HG03097 (cell line): ENCODE results near the gene TRIP6.

ENCODE experiments used
- ATAC-seq: cut with Tn5 transposase; IDR thresholded peaks from one replicate; pipeline ENCODE4 v1.9.1; 2021; ENCODE audit not compliant: unreplicated experiment, low FRiP score

Gene TRIP6

DNA sequence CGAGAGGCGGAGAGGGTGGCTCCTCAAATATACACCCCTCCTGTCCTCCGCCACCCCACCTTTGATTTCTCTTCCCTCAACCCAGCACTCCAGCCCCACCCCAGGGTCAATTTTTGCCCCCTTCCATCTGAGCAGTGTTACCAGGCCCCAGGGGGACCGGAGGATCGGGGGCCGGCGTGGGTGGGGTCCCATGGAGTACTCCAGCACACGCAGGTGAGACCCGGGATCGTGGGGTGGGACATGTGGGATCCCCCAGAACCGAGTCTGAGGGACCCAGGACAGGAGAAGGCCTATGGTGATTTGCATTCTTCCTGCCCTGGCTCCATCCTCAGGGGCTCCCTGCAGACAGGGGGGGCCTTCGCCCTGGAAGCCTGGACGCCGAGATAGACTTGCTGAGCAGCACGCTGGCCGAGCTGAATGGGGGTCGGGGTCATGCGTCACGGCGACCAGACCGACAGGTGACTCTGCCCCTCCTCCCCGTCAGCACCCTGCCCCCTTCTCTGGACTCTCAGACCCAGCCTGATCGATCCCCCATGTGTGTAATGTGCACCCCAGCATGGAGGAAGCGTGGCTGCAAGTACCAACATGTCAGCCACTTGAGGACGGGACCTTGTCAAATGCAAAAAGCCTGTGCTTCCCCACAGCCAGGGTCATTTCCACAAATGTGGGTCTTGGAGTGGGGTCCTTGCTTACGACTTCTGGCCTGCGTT, 744 bp downstream of the TRIP6 start:
- no peak for ATAC-seq

DNA sequence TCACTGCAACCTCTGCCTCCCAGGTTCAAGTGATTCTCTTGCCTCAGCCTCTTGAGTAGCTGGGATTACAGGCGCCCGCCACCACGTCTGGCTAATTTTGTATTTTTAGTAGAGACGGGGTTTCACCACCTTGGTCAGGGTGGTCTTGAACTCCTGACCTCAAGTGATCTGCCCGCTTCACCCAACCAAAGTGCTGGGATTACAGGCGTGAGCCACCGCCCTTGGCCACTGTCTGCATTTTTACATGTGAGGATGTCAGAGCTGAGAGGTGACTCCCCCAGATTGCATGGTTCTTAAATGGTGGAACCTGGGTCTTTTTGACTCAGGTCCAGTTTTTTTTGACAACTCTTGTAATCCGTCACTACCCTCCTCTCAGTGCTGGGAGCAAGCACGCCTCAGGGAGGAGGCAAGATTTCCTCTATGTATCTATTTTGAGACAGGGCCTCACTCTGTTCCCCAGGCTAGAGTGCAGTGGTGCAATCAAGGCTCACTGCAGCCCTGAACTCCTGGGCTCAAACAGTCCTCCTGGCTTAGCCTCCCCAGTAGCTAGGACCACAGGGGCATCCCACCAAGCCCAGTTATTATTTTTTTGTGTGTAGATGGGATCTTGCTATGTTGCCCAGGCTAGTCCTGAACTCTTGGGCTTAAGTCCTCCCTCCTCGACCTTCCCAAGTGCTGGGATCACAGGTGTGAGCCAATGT, 6.6 kb downstream of the TRIP6 start:
- ATAC-seq: no peak

DNA sequence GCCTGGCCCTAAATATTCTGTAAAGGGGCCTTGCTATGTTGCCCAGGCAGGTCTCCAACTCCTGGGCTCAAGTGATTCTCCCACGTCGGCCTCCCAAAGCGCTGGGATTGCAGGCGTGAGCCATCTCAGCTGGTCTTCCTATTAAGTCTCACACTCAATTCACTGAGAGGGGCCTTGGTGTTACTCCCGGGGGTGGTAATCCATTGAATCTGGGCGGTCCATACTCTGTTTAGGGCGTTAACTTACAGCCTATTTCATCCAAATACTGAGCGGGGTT, 7.1 kb downstream of the TRIP6 start:
- no peak for ATAC-seq

DNA sequence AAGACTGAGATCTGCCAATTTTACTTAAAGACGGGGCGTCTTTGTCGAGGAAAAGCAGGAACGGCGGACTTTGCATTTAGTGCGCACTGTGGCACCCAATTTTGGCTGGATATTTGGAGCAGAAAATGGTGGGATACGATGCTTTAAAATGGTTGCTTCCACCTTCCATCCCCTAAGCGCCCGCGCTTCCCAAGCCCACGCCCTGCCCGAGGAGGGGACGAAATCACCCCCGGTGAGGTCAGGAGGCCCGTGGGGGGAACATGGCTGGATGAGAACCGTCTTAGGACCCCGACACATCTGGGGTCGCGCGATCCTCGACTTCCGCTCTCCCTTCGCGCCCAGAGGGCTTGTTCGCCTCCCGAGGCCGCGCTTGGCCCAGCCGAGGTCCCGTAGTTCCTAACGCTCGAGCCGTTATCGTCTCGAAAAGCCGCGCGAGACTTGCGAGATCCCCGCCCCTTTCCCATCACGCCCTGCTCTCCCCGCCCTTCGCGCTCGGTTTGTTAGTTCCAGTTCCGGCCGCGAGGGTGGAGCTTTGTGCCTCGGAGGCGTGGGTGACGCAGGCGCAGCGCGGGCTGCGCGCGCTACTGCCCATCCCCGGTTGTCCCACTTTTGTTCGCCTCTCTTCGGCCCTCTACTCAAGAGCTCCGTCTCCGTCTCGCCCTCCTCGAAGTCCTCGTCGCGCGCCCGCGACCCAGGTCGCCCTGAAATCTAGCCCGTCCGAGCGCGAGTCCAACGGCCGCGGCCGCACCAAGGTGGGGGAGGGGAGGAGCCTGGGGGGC, 7.6 kb downstream of the TRIP6 start, which contains the start of gene SRRT:
SRRT (plus strand) TSS at position 527 of the 779 bp plus-strand sequence. CDS start 488 bp downstream, outside the sequence.
- ATAC-seq: peak; percentile 79

DNA sequence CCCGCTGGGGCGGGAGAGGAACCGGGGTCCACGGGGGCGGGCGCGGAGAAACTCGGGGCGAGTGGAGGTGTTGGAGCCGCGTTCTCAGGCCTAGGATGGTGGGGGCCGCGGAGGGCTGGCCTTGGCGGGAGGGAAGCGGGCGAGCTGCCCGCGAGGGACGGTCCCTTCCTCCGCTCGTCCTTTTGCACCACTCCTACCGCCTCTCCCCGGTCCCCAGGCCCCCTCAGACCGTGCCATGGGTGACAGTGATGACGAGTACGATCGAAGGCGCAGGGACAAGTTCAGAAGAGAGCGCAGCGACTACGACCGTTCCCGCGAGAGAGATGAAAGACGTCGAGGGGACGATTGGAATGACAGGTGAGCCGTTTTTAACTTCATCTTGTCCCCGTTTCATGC, 8.2 kb downstream of the TRIP6 start:
- ATAC-seq: no peak

DNA sequence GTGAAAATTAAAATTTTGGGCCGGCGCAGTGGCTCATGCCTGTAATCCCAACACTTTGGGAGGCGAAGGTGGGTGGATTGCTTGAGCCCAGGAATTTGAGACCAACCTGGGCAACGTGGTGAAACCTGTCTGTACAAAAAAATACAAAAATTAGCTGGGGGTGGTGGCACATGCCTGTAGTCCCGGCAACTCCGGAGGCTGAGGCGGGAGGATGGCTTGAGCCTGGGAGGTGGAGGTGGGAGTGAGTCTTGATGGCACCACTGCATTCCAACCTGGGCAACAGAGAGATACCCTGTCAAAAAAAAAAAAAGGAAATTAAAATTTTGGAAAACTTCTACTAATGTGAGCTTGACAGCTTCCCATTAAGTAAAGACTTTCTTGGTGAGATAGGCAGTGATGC, 10.8 kb downstream of the TRIP6 start:
- ATAC-seq: no peak

DNA sequence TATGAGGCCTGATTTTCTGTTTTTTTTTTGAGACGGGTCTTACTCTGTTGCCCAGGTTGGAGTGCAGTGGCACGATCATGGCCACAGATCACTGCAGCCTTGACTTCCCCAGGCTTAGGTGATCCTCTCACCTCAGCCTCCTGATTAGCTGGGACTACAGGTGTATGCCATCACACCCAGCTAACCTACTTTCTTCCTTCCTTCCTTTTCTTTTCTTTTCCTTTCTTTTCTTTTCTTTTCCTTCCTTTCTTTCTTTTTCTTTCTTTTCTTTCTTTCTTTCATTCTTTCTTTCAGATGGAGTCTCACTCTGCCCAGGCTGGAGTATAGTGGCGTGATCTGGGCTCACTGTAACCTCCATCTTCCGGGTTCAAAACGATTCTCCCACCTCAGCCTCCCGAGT, 11.5 kb downstream of the TRIP6 start:
- ATAC-seq: no peak

DNA sequence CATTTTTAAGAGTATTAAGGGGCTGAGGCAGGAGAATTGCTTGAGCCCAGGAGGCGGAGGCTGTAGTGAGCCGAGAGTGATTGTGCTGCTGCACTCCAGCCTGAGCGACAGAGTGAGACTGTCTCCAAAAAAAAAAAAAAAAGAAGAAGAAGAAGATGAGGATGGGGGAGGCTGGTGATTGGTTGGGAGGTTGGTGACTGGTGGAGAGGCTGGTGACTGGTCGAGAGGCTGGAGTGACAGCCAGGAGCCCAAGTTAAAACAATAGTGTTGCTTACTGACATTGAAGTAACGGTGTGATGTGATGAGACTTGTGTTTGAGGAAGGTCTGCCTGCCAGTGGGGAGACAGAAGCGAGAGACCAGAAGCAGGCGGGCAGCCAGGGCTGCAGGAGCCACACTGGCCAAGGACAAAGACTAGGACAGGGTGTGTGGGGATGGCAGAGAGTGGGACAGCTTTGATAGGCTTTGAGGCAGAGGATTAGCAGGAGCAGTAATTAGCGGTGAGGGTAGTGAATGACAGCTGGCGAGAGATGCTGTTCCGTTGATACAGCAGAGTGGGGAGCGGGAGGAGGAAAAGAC, 12.6 kb downstream of the TRIP6 start:
- no peak for ATAC-seq

DNA sequence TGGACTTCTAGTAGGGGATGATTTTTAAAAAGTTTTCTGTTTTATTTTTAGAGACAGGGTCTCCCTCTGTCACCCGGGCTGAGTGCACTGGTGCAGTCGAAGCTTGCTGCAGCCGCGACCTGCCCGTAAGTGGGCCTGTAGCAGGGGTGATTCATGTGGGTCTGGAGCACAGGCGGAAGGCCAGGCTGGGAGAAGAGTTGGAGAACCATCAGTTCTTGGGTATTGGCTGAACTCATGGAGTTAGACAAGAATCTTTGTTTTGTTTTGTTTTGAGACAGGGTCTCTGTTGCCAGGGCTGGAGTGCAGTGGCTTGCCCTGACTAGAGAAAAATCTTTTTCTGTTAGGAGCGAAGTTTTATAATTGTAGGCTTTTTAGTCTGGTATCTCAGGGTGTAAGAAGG, 13.5 kb downstream of the TRIP6 start:
- no peak for ATAC-seq

DNA sequence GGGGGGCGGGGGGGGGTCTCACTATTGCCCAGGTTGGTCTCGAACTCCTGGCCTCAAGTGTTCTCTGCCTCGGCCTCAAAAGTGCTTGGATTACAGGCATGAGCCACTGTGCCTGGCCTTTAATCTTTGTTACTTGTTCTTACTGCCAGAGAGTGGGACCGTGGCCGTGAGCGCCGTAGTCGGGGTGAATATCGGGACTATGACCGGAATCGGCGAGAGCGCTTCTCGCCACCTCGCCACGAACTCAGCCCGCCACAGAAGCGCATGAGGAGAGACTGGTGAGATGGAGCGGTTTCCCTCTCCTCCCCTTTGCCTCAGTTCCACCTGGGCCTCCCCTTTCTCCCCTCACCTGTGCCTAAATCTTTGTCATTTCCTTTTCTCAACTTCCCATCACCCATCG, 13.9 kb downstream of the TRIP6 start:
- no peak for ATAC-seq

DNA sequence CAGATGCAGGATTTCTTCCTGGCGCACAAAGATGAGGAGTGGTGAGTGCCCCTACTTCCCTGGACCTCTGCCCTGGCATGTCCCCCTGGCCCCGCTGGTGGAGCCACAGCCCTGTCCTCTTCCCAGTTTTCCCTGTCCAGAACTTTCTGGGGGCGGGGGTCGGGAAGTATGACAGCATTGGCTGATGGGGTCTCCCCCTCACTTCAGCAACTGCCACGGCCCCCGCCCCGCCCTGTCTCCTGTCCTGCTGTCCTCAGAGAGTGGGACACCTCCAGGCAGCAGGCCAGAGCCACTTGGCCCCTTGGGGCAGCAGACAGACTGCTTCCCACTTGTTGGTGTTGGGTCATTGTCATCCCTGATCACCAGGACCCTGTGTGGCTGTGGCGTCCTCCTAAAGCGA, 15.0 kb downstream of the TRIP6 start:
- ATAC-seq: no peak

DNA sequence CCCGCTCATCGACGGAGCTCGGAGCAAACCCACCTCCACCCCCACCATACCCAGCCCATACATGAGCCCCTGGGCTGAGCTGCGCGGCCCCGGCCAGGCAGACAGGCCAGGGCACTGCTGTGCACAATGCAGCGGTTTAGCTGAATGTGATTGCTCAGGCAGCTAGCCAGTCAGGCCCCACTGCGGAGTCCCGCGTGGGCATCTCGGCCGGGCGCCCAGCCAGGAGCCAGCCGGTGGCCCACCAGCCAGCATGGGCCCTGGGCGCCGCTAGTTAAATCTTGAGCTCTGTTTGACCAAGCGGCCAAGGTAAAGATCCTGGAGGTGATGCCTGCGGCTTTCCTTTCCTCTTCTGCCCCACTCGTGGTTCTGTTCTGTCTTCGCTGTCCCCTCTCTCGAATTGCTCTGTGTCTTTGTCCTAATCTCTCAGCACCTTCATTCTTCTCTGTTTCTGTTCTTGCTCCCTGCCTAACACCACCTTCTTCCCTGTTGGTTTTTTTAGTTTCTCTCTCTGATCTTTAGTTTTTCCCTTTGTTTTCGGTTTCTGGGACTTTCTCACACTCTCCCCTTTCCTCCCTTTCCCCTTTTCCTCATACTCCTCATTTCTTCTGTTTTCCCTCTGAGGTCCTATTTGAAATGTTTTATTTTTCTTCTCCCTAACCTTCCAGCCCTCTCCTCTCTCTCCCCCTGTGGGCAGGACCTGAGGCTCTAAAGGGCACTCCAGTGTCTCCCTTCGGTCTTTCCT, 15.8 kb downstream of the TRIP6 start:
- ATAC-seq: no peak

DNA sequence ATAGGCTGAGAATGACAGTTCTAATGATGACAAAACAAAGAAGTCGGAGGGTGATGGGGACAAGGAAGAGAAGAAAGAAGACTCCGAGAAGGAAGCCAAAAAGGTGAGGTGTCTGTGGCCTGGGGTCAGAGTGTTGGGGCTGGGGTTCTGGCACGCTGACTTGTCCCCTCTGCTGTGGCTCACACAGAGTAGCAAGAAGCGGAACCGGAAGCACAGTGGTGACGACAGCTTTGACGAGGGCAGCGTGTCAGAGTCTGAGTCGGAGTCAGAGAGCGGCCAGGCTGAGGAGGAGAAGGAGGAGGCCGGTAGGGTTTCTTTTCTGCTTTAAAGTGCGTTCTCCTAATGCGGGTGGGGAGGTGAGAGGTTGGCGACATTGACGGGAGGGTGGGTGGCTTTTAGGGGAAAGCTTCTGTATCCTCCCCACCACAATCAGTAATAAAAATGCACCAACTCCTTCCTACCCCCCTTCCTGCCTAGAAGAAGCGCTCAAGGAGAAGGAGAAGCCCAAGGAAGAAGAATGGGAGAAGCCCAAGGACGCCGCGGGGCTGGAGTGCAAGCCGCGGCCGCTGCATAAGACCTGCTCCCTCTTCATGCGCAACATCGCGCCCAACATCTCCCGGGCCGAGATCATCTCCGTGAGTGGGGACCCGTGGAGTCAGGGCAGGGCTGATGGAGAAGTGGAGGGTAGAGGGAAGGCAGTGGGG, 17.7 kb downstream of the TRIP6 start:
- ATAC-seq: no peak

DNA sequence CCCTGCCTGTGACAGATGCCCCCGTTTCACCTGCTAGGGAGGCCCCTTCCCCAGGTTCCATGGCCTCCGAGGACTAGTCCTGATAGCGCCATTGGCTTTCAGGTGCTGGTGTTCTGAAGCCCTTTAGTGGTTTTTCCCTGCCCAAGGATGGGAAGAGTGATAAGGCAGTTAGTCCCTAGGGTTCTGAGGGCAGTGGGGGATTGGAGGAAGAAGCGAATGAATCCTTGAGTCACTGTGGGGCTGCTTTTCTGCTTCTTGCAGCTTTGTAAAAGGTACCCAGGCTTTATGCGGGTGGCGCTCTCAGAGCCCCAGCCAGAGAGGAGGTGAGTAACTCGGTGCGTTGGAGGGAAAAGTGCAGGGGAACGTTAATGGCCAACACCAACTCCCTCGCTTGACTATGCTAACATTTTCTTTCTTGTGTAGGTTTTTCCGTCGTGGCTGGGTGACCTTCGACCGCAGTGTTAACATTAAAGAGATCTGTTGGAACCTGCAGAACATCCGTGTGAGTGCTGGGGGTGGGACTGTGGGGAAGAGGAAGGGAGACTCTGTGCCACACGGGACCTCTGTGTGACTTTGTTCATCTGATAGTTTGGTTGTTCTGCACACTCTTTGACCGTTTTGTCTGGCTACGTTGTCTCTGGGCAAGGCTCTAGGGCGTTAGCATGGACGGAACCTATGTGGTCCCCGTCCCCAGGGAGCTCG, 18.4 kb downstream of the TRIP6 start:
- ATAC-seq: no peak

DNA sequence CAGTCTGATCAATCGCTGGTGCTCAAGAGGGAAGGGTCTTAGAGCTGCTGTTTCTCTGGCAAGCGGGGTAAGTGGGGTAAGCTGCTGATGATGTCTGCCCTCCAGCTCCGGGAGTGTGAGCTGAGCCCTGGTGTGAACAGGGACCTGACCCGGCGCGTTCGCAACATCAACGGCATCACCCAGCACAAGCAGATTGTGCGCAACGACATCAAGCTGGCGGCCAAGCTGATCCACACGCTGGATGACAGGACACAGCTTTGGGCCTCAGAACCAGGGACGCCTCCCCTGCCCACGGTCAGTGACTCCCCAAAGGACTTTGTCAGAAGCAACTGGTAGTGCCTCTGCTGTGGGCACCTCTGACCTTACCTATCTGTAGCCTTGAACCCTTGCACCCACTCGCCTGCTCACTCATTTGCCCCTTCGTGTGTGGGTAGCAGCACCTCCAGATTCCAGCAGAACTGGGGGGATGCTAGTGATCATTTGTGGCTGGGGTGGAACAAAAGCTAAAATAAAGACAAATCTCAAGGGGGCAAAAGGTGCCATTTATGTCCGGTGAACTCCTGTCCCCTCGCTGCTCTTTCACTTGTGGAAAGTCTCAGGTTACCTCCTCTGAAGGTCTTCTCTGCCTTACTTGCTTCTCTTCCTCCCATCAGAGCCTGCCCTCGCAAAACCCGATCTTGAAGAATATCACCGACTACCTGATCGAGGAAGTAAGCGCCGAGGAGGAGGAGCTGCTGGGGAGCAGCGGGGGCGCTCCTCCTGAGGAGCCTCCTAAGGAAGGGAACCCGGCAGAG, 19.2 kb downstream of the TRIP6 start:
- ATAC-seq: no peak

DNA sequence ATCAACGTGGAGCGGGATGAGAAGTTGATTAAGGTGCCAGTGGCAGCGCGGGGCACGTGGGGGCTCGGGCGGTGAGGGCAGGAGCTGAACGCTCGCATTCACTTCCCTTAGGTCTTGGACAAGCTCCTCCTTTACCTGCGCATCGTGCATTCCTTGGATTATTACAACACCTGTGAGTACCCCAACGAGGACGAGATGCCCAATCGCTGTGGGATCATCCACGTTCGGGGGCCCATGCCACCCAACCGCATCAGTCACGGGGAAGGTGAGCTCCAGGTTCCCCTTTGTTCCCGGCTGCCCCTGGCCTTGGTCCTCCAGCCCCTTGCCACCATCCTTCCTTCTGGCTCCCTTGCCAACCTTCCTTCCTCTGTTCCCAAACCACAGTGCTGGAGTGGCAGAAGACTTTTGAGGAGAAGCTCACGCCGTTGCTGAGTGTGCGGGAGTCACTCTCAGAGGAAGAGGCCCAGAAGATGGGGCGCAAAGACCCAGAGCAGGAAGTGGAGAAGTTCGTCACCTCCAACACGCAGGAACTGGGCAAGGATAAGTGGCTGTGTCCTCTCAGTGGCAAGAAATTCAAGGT, 19.8 kb downstream of the TRIP6 start:
- ATAC-seq: no peak

DNA sequence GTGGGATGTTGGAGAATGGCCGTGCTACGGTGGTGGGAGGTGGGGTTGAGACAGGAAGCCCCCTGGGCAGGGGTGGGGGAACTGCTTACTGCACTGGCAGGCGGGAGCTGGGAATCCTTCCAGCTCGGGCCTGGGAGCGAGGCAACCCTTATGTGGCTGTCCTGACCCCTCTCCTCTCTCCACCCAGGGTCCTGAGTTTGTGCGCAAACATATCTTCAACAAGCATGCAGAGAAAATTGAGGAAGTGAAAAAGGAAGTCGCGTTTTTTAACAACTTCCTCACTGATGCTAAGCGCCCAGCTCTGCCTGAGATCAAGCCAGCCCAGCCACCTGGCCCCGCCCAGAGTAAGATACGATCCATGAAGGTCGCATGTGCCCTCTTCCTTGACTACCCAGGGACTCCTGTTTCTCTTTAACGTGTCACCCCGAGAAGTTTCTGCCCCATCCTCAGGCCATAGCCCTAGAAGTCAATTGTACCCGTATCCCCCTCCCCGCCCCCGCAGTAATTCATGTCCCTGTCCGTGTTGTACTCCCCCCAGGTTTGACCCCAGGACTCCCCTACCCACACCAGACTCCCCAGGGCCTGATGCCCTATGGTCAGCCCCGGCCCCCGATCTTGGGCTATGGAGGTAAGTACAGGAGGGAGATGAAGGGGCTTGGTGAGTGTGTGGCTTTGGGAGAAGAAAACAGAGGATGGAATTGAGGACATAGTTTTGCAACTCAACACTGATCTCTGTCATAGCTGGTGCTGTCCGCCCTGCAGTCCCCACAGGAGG, 20.5 kb downstream of the TRIP6 start:
- peak; percentile 38 for ATAC-seq
